T-helper 22 cell (primary cell): ENCODE measurements around the gene RAI1.
"Not testable (repeated sequence)": the region's sequence is repeated elsewhere in the genome, so short reads cannot be mapped to it uniquely, and the experiment has no call there.

Source experiments
- DNase-seq: peaks from one replicate; pipeline ENCODE4 v3.0.0-alpha.2; 2020; ENCODE audit warnings: low read depth

The RAI1 gene

DNA sequence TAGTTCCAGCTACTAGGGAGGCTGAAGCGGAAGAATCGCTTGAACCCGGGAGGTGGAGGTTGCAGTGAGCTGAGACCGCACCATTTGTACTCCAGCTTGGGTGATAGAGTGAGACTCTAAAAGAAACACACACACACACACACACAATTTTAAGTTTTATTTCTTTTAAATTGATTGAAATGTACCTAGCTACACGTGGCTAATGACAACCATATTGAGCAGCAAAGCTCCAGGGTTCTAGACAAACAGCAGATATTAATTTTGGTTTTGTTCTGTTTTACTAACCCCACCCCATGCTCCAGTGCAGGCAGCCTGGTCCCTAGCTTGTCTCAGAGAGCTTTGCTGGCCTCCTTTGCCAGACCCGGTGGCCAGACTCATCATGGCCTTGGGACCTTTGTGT lies 16.0 kb upstream of the RAI1 start:
- no peak for DNase-seq

DNA sequence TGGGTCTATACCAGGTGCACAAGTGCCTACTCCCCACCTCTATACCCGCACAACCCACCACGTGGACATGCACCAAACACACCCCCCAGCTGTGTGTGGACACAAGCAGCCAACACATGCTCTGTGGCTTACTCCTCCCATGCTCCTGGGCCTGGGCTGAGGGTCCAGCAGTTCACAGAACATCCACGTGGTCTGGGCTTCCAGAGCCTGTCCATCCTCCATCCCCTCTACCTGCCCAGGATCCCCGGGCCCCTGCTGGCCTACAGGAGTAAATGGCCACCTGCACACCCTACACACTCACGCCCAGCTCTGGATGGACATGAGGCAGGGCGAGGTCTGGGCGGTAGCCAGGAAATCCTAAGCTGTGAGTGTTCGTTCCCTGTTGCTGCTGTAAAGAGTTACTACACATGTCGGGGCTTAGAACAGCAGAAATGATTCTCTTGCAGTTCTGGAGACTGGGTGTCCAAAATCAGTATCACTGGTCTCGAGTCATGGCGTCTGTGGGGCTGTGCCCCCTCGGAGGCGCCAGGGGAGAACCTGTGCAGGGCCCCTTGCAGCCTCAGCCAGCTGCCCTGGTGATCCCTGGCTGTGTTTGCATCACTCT lies 15.0 kb upstream of the RAI1 start:
- no peak for DNase-seq

DNA sequence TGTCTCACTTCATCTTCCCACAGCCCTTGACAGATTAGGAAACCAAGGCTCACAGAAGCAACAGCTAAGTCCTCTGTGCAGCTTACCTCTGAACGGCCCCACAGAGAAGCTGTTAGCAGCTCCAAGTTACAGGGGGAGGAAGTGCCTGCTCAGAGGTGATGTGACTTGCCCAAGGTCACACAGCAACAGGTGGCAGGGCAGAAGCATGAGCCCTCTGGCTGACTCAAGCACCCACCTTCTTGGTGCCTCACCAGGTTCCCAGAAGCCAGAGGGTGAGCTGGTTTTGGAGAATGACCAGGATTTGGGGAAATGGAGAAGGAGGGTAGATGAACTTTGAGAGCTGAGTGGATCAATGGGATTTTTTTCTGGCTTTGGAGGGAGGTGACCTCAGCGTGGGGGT lies 14.0 kb upstream of the RAI1 start:
- no peak for DNase-seq

DNA sequence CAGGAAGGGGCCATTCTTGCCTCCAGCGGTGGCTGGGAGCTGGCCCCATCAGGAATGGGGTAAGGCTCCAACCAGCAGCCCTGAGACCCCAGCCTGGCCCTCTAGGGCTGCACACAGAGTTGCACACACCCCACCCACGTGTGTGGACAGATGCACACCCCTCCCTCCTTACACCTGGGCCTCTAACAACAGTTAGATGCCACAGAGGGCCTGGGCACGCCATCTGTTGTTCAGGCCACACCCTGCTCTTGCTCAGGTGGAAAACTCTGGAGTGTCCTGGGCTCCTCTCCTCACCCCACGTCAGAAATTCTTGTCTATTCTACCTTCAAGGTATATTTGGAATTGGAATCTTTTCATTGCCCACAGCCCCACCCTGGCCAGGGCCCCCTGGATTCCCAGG lies 13.3 kb upstream of the RAI1 start:
- no peak for DNase-seq

DNA sequence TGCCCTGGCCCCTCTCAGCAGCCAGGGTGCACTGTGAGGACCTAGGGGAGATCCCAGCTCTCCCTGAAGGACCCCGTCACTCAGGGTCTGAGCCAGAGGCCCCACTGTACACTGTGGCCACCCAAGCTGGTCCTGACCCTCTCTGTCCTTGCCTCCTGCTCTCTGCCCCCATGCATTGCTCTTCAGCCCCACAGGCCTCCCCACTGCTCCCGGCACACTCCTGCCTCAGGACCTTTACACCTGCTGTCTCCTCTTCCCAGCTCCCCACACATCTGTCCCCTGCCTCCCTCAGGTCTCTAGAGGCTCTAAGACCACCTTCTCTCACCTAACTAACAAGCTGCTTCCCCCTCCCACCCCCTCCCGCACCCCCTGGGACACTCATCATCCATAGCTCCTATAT lies 12.9 kb upstream of the RAI1 start:
- no peak for DNase-seq

DNA sequence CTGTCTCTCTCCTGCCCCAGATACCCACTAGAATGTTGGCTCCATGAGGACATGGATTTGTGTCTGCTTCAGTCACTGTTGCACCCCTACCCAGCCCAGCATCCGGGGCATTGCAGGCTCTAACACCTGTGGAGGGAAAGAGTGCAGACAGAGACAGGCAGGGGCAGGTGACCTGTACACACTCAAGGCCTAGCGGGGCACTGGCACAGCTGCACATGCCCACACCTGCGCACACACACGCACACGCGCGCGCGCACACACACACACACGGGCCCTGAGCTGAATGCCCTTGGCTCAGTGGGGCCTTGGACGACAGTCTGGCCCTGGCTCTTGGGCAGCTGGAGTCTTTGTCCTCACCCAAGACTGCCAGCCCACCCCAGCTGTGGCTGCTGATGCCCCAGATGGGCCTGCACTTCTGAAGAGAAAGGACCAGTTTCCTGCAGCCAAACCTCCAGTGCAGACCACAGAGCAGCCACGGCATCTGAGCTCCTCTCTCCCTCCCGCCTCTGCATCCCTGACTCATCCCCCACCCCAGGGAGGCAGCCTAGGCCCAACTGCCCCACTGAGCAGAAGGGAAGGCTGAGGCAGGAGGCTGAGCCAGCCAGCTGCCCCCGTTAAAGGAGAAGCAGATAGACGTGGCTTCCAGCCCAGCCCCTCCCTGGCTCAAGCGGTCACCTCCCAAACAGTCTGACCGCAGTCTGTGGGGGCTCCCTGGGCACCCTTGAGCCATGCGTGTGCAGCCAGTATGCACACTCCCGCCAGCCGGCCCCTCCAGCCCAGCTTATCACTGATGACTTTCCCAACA lies 12.3 kb upstream of the RAI1 start:
- DNase-seq, result no peak

DNA sequence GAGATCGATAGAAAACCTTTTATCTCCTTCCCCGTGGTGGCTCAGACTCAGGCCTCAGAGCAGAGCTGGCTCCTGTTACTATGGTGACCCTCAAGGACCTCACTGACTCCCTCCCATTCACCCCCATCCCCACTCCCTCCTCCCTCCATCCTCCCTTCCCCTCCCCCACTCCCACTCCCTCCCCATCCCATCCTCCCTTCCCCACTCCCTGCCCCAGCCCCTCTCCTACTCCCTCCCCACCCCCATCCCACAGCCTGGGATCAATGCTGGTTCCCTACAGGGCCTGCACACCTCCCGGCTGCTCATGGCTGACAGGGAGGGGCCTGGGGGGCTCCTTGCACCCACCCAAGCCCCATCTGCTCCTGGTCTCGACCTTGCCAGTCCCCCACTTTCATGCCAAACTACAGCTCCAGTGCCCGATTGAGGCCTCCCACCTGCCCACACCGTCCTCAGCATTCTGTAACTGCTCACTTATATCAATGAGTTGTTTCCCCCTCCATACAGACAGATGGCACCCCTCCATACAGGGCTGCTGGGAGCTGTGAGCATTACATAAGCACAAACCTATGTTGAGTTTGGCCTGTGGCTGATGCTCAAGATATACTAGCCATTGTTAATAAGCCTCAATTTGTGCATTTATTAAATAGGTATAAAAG lies 11.6 kb upstream of the RAI1 start:
- DNase-seq, result no peak

DNA sequence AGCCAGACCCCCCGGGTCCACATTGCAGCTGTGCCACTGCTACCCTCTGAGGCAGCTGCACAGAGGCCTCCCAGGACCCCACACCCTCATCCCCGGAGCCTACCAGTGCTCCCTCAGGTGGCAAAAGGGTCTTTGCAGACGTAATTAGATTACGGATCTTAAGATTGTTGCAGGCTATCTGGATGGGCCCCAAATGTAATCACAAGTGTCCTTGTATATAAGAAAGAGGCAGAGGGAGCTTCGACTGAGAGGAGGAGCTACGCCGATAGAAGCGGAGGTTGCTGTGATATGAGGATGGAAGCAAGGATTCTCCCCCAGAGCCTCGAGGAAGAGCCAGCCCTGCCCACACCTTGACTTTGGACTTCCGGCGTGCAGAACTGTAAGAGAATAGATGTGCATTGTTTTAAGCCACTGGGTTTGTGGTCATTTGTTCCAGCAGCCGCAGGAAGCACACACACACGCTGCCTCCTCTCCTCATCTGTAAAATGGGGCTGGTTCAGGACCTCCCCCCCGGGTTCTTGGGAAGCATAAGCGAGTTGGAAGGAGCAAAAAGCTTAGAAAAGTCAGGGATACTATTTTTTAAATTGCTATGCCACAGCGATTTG lies 10.5 kb upstream of the RAI1 start:
- no peak for DNase-seq

DNA sequence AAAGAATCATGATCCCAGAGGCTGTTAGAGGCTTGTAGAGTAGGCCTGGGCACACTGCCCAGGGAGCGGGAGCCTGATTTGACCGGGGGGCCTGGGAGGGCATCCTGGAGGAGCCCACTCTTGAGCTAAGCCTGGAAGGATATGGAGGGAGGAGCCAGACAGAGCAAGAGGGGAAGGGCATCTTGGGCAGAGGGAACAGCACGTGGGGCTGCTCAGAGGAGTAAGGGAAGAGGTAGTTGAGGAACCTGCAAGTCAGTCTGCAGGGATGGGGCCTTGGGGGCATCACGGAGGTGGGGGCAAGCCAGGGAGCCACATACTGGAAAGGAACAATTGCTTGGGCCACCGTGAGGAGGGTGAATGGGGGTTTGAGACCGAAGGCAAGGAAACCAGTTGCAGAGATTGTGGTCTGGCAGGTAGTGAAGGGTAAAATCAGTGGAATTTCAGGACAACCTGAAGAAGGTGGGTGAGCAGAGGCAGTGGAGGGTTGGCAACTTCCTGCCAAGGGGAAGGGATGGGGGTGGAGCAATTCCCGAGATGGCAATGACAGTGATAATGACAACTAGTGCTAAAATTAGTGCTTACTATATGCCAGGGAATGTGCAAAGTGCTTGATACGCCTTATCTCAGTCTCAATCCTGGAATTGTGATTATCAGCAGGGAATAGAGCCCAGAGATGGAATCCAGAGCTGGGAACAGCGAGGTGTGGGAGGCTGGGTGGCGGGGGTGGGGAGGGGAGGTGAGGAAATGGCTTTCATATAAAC lies 9.7 kb upstream of the RAI1 start:
- no peak for DNase-seq

DNA sequence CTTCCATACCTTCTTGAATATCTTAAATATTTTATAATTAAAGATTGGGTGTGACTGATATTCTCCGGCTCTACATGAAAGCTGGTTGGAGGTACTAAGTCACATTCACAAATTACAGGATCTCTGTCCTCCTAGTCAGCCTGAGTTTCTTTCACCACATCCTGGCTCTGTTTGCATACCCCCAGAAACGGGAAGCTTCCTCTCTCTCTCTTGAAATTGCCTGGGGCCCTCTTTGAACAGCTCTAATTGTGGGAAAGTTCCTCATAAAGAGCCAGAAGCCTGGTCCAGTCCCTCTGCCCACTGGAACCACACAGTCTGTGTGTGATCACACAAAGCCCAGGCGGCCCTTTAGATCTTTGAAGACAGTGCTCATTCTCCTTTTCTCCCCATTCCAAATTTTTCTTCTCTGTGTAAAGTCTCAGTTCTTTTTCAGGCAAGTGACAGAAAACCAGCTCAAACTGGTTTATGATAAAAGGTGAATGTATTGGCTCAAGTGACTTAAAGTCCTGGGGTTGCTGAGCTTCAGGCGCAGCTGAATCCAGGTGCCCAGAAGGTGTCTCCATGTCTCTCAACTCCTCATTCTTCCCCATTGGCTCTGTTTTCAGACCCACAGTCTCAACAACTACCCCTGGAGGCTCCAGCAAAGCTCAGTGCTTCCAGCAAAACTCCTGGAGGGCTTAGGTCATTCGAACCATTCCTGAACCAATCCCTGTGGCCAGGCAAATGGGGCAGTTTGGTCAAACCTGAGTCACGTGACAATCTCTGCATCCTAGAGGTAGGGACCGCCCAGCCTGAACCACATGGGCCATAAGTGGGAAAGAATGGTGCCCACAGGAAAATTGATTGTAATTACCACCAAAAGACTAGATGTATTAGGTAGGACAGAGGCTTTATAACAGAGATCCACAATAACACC lies 8.5 kb upstream of the RAI1 start:
- no peak for DNase-seq

DNA sequence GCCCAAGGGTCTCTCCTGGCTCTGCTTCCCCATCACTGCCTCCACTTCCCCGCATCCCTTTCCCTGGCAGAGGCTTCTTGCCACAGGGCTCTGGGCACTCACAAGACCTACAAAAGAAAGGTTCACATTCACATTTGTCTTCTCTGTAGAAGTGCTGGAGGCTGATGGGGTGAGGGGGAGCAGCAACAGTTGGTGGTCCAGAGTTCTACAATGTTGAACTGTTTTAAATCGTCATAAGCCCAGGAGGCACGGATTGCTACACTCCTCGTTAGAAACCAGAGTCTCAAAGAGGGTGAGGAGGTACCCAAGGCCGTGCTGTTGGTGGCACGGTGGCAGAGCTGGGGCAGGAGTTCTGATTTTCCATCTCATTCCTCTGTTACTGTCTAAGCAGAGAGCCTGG lies 5.8 kb upstream of the RAI1 start:
- DNase-seq, result no peak

DNA sequence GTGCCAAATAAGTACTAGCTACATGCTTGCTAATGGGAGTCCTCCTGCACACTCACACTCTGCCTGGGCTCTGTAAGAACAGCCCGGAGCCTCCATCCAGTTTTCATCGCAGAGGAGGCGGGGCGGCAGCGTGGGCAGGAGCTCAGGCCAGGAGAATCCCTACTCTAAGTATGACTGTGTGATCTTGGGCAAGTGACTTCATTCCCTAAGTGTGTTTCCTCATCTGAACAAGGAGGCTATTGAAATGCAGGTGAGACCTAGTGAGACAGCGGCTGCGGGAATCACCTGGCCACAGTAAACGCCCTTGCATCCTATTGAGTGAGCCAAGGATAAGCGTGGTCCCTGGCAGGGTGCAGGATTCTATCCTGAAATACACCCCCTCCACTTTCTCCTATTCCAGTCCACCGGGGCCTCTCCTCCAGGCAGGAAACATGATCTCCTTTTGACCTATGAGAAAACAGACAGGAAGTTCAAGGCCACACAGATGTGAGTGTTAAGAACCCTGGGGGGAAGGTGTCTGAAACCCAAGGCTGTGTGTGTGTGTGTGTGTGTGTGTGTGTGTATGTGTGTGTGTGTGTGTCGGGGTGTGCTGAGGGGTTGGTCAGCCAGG lies 5.2 kb upstream of the RAI1 start:
- DNase-seq, result no peak

DNA sequence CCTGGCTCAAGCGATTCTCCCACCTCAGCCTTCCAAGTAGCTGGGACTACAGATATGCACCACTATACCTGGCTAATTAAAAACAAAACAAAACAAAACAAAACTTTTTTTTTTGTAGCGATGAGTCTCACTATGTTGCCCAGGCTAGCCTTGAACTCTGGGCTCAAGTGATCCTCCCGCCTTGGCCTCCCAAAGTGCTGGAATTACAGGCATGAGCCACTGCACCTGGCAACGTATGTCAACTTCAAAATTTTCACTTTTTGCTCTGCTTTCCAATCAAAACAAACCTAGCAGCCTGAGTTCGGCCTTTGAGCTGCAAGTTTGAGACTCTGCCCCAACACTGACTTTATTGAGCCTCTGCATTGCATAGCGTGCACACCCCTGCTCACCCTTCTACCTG lies 4.5 kb upstream of the RAI1 start:
- no peak for DNase-seq

DNA sequence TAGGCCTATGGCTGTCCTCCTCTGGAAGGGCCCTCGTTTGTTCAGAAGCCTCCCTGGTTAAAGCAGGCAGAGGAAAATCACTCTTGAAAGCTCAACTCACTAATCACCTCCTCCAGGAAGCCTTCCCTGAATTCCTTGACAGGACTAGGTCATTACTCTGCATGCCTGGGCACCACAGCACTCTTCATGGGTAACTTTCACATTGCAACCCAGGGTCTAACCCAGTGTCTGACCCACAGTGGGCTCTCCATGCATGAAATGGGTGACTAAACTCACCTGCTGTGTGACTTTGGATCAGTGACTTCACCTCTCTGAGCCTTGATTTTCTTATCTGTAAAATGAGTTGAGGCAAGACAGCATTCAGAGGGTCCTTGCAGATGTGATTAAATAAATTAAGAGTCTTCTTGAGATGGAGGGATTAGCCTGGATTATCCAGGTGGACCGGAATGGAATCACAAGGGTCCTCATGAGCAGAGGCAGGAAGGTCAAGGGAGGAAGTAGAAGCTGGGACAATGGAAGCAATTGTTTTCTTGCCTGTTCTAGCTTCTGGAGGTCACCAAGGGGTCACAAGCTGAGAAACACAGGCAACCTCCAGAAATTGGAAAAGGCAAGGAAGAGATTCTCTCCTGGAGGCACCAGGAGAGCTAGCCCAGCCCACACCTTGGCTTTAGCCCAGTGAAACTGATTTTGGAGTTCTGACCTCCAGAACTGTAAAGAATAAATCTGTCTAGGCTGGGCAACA lies 3.8 kb upstream of the RAI1 start:
- DNase-seq, result no peak

DNA sequence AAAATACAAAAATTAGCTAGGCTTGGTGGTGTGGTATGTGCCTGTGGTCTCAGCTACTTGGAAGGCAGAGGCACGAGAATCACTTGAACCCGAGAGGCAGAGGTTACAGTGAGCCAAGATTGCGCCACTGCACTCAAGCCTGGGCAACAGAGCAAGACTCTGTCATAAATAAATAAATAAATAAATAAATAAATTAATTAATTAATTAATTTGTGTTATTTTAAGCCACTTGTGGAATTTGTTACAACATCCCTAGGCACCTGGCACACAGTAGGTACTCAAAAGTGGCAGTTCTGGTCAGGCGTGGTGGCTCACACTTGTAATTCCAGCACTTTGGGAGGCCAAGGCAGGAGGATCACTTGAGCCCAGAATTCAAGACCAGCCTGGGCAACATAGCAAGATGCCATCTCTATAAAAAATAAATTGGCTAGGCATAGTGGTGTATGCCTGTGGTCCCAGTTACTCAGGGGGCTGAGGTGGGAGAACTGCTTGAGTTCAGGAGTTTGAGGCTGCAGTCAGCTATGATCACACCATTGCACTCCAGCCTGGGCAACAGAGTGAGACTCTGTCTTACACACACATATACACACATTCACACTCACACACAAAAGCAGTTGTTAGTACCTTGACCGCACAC lies 3.1 kb upstream of the RAI1 start:
- not testable (repeated sequence) for DNase-seq

DNA sequence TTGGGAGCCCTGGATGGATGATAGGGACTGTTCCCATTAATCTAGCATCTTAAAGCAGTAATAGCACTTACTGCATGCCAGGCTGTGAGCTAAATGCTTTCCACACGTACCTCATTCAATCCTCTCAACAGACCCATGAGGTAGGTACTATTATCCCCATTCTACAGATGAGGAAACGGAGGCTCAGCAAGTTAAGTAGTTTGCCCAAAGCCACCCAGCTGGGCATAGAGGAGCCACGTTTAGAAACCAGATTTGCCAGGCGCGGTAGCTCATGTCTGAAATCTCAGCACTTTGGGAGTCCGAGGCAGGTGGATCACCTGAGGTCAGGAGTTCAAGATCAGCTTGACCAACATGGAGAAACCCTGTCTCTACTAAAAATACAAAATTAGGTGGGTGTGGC lies 2.0 kb upstream of the RAI1 start:
- no peak for DNase-seq

DNA sequence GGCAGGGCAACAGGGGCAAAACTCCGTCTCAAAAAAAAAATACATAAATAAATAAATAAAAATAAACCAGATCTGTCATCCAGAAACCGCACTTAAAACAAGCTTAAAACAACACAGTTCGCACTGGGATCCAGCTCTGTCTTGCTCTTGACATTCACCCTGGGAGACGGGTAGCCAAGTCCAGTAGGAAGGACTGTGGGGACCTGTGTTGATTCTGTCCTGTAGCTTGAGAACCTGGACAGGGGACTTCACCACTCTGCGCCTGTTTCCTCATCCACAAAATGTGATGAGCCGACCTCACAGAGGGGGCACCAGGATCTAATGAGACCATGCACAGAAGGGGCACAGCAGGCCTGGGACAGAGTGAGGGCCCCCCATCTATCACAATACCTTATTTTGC lies 1.5 kb upstream of the RAI1 start:
- no peak for DNase-seq

DNA sequence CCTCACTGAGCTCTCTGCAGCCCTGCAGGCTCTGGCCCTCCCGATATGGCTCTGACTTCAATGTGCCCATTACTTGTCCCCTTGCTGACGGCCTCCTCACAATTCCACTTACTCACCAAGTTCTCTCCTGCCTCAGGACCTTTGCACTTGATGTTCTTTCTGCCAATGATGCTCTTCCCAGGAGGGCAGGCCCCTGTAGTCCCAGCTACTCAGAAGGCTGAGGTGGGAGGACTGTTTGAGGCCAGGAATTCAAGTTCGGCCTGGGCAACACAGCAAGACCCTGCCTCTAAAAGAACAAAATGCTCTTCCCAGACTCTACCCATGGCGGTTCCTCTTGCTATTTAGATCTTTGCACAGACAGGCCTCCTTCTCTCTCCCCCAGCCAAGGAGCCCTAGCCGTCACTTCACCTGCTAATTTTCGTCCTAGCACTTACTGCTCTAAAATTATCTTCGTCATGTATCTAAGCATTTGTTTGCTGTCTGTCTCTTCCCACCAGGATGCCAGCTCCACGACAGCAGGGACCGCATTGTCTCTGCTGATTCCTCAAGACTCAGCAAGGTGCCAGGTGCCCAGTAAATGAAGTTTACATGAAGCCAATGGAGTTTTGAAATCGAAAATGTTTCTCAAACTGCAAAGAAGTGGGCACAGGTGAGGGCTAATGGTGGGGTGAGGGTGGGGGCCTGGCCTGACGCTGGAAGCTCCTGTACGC lies 626 bp upstream of the RAI1 start:
- DNase-seq, result no peak

DNA sequence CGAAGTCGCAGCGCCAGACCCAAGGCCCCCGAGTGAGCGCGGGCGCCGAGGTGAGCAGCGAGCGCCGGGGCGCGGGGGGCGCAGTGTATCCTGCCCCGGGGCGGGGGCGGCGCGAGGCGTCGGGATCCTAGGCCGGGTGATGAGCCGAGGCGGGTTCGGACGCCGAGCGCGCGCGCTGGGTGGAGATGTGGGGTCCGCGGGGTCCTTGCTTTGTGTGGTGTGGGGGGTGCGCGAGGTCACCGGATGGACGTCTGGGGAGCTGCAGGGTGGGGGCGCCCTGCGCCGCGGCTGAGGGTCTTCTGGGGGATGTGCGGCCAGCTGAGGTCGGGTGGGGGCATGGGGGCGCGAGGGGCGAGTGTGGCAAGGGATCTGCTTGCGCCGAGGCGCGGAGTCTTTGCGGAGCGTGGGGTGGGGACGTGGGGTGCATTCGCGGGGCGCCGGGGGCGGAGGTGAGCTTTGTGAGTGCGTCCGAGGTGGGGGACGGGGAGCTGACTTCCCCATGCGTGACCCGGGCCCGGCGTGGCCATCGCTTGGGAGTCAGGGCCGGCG lies 560 bp downstream of the RAI1 start:
- DNase-seq, result no peak
